HG03457 (cell line): ENCODE data around the gene VKORC1L1.
"Not testable (repeated sequence)": the region's sequence is repeated elsewhere in the genome, so short reads cannot be mapped to it uniquely, and the experiment has no call there.

Experiments used
- ATAC-seq: cut with Tn5 transposase; IDR thresholded peaks from one replicate; pipeline ENCODE4 v1.9.1; 2021; ENCODE audit warnings: moderate number of reproducible peaks; ENCODE audit not compliant: unreplicated experiment

The VKORC1L1 gene

GRCh38 chr7:65976659-65977196, 103.9 kb downstream of the VKORC1L1 start:
- ATAC-seq = no peak

GRCh38 chr7:65978891-65979582, 106.2 kb downstream of the VKORC1L1 start:
- no peak for ATAC-seq

- ATAC-seq = no peak
Measured at GRCh38 chr7:65979583-65980477, 107.0 kb downstream of the VKORC1L1 start.

GRCh38 chr7:65980478-65981250, 107.8 kb downstream of the VKORC1L1 start:
- ATAC-seq = peak; percentile 79

GRCh38 chr7:65981965-65982792, 109.3 kb downstream of the VKORC1L1 start, which contains the start of gene GUSB:
TSS of gene GUSB (minus strand) at chr7:65982213. CDS start at chr7:65982183, 30 bp downstream.
- ATAC-seq = peak; percentile 64

GRCh38 chr7:65983965-65984658, 111.2 kb downstream of the VKORC1L1 start:
- ATAC-seq = no peak

- ATAC-seq = no peak
Measured at GRCh38 chr7:65988084-65988483, 115.2 kb downstream of the VKORC1L1 start.

GRCh38 chr7:65988503-65988902, 115.6 kb downstream of the VKORC1L1 start:
- ATAC-seq = not testable (repeated sequence)

GRCh38 chr7:65989694-65990080, 116.8 kb downstream of the VKORC1L1 start:
- ATAC-seq = no peak

GRCh38 chr7:65991829-65992228, 119.0 kb downstream of the VKORC1L1 start:
- ATAC-seq = not testable (repeated sequence)

- ATAC-seq = no peak
Measured at GRCh38 chr7:65992526-65992925, 119.7 kb downstream of the VKORC1L1 start.

GRCh38 chr7:65994984-65995383, 122.1 kb downstream of the VKORC1L1 start:
- ATAC-seq = not testable (repeated sequence)

- ATAC-seq = not testable (repeated sequence)
Measured at GRCh38 chr7:66000823-66001417, 128.0 kb downstream of the VKORC1L1 start.

- not testable (repeated sequence) for ATAC-seq
Measured at GRCh38 chr7:66005115-66005671, 132.3 kb downstream of the VKORC1L1 start.

- ATAC-seq = no peak
Measured at GRCh38 chr7:66007232-66007631, 134.4 kb downstream of the VKORC1L1 start.
